GM21381 (cell line): ENCODE results near the gene COL18A1.
A peak's percentile ranks its signal among the peaks of the same experiment; 100 is the strongest.

ENCODE experiments used
- ATAC-seq: cut with Tn5 transposase; IDR thresholded peaks from one replicate; pipeline ENCODE4 v1.9.1; 2021; ENCODE audit warnings: mild to moderate bottlenecking, moderate library complexity; ENCODE audit not compliant: unreplicated experiment

Gene COL18A1

GRCh38 chr21:45541221-45542039 is 136.5 kb downstream of the COL18A1 start:
- no peak for ATAC-seq

DNA sequence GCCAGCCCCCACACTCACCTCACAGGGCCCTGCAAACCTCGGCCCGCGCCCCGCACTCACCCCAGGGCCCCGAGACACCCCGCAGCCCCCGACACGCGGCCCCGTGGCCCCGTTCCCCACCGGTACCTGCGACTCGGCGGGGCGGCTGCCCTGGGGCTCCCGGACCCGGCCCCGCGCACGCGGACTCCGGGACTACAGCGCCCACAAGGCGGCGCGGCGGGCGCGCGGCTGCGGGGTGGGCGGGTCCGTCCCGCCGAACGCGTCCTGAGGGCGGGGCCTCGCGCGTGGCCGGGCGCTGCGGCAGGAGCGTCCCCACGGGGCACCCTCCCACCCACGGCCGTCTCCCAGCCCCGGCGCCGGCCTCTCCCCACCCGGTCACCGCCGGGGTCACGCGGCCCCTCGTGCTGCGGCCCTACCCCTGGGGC is 137.3 kb downstream of the COL18A1 start, which contains the start of gene SLC19A1:
SLC19A1 (minus strand) TSS at position 199 of the 425 bp plus-strand sequence. CDS start 4,481 bp downstream, outside the sequence.
- peak; percentile 68 for ATAC-seq

DNA sequence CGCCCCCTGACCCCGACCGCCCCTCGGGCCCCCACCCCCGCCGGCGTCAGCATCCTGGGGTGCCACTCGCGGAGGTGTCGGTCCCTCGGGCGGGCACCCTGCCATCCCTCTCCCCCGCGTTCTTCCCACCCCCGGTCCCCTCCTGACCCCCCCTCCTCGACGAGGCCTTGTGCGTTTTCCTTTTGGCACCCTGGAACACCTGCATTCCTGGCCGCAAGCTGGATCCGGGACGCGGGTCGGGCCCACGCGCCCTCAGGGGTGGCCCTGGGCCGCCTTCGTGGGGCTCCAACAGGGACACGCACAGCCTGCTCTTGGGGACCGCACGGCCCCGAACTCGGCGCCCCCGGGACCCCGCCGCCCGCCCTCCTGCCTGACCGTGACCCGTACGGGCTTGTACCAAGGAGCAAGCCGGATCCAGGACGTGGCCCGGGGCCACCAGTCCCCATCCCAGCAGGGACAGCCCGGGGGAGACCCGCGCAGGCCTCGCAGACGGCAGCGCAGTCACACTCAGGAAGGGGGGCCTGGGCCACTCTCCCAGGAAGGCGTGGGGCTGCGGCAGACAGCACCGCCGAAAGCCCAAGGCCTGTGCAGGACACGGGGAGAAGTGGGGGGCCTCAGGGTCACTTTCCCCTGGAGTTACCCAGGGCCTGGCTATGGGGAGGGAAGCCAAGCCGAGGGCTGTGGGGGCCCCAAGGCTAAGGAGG is 137.9 kb downstream of the COL18A1 start:
- no peak for ATAC-seq

DNA sequence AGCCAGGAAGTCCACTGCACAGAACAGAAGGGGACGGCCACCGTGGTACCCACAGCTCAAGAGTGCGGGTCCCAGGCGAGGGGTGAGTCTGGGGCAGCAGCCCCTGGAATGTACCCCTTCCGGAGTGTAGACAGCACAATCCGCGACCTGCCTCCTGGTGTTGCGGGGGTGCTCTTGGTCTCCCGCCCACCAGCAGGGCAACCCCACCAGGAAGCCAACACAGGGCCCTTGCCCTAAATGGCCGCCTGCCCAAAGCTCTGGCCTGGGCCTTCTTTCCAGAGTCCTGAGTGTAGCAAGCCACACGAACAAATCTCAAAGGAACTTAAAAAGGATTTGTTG is 138.4 kb downstream of the COL18A1 start:
- ATAC-seq = no peak

DNA sequence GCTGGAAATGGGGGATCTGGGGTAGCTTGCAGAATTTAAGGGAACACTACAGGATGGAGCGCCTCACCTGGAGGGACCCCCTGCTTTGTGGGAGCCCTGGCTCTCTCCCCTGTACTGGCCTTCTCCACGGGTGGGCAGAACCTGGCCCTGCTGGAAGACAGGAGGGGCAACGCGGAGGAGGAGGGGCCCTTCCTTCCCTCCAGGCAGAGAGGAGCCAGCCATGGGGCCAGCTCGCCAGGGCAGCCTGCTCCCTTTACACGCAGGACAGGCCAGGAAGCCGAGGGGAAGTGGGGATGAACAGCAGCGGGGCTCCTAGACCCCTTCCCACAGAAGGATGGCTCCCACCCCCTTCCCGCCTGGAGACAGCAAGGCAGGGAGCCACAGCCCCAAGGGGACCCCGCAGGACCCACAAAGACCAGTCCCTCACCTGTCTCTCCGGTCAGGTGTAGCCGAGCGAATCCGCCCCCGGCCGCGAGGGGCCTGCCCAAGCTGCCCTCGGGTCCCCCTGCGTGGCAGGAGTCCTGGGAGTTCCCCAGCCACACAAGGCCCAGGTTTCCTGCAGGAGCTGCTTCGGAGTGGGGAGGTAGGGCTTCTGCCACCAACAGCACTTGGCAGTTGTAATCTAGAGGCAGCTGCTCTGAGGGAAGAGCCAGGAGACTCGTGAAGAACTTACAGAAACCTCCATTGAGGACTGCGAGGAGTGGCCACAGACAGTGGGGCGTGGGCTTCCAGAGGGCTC is 138.9 kb downstream of the COL18A1 start:
- no peak for ATAC-seq

DNA sequence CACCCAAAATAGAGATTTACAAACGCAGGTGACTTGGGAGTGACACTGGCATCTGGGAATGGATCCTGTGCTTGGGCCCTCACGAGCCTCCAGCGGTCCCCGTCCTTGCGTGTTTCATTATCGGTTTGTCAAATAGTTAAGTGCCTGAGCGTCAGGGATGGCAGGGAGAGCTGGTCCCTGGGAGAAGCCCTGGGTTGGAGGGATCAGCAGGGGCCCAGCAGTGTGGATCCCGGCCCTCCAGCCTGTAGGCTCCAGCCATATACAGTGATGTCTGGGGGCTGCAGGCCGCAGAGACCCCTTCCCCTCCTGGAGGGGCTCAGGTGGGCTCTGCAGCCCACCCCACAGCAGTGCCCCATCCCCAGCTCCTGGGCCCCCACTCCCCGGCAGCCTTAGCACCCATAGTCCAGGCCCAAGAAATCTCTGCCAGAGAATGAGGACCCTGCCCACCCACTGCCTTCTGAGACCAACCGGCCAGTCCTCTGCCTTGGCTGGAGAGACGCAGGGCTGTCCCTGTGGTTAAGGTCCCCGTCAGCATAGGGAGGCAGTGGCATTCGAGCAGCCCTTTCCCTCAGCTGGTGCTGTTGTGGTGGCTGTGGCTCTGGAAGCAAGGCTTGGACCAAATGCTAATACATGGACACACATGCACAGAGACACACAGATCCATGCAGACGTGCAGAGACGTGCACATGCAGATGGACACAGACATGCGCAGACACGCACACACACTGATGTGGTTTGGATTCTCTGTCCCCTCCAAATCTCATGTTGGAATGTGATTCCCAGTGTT is 139.7 kb downstream of the COL18A1 start:
- no peak for ATAC-seq

- ATAC-seq = no peak
Observed at GRCh38 chr21:45545236-45545570, 140.2 kb downstream of the COL18A1 start.

DNA sequence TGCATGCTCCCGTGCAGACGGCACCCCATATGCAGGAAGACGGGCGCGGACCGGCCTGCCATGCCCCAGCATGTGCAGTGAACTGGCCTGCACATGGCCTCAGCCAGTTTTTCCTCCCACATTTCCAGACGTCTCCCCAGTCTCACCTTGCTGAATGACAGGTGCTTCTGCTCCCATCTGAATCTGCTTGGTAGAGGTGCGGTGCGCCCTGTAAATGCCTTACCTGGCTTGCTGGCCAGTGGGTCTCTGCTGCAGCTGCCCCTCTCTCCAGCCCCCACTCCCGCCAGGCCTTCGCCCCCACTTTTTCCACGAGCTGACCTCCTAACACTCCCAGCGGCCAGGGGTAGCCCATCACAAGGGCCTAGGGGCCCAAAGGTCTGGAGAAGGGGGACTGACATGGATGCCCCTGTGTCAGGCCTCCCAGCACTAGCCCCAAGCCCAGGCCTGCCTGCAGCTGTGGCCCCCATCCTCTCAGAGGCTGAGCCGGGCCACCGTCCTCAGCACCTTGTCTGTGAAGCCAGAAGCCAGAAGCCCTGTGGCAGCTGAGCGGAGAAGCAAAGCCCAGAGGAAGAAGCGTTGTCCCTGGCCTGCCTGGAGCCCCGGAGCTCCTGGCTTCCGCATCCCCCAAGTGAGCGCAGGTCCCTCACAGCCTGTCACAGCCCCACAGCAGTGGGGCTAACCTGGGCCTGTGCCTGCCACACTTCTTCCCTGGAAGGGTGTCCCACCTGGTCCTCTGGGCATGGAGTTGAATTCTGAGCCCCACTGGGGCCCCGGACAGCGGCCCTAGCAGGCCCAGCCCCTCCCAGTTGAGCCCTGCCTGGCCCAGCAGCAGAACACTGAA is 140.9 kb downstream of the COL18A1 start:
- no peak for ATAC-seq

DNA sequence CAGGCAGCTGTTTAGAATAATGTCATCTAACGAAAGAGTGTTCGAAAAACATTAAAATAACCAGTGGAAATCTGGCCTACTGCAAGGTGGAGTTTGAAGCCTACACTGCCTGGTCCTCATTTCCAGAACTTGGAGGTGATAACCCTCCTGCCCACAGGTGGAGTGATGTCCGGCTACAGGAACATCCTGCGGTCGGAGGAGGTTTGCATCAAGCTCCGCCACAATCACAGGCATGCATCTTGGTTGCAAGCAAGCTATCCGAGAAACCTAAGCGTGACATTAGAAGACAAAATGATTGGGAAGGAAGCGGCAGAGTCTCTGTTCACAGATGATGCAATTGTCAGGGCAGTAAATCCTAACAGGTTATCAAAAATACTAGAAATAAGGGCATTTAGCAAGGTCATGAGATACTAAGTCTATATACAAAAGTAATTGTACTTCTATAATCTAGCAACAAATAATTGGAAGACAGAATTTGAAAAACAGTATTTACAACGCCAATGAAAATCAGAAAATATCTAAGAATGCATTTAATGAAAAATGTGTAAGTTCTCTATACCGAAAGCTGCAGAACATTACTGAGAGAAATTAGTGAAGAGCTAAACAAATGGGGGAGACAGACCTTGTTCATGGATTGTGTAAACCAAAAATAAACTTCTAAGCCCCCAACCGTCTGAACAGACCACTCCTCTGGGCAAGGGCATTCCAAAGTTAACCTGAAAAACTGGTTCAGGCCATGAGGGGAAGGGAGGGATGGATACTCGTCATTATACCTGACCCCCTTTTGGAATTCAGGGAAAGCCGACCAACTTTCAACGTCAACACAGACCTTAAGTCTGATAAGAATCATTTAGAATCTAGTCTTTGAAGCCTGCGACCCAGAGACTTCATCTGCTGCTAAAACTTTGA is 141.9 kb downstream of the COL18A1 start:
- ATAC-seq = no peak

DNA sequence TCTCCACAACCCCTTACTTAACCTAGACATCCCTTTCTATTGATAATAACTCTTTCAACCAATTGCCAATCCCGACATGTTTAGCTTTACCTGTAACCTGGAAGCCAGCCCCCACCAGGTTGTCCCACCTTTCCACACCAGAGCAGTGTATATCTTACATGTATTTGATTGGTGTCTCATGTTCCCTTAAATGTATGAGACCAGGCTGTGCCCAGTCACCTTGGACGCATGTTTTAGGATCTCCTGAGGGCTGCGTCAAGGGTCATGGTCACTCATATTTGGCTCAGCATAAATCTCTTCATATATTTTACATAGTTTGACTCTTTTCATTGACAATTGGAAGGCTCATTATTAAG is 142.6 kb downstream of the COL18A1 start:
- no peak for ATAC-seq

DNA sequence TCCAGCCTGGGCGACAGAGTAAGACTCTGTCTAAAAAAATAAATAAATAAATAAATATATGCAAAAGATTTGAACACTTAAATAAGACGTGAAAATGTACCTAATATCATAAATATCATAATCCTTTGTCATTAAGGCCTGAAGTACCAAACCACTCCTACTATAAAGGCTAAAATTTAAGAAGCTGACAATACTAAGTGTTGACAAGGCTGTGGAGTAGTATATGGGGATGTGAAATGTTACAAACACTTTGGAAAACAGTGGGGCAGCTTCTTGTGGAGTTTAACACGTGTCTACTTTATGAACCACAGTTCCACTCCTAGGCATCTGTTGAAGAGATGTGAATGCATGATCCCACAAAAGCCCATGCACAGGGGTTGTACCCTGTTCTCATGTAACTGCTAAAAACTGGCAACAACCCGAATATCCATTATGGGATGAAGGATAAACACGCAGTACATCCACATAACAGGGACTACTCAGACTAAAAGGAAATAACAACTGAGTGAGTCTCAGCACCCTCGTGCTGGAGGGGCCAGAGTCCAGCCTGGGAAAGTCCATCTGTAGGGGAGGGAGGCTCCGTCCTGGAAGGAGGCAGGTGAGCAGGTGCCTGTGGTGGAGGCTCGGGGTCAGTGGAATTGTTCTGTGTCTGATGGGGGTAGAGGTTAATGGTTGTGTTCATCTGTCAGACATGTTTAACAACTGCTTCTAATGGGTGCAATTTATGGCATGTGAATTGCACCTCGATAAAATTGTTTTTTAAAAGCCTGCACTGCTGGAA is 143.9 kb downstream of the COL18A1 start:
- ATAC-seq = no peak

DNA sequence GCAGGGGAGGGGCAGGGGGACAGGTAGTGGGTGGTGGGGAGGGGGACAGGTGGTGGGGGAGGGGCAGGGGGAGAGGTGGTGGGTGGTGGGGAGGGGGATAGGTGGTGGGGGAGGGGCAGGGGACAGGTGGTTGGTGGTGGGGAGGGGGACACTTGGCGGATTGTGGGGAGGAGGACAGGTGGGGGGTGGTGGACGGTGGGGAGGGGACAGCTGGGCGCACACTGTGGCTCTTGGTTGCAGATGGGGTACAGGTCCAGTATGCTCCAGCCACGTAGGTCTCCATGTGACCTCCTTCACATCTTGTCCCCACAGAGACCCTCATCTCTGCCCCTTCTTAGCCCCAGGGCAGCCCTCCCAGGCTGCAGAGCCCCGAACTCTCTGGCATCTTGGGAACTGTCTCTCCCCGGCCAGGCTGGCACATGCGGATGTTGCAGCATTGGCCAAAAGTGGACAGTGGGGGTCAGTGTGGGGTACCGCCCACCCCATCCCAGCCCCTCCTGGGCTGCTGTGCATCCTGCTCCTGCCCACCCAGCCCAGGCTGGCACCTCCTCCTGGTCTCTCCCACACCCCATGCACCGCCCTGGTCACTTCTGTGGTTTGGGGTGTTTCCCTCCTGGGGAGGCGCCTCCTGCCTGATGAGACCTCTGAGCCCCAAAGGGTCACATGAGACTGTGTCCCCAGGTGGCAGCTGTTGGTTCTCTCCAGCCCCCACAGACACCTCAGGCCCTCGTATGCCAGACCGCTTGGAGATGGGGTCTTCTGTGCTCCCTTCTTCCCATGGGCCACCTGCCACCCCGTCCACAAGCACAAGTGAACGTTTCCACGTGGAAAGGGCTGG is 144.9 kb downstream of the COL18A1 start:
- ATAC-seq = no peak

- no peak for ATAC-seq
Observed at GRCh38 chr21:45550522-45551210, 145.7 kb downstream of the COL18A1 start.

- ATAC-seq = no peak
Observed at GRCh38 chr21:45551316-45551715, 146.4 kb downstream of the COL18A1 start.

- ATAC-seq = no peak
Observed at GRCh38 chr21:45551783-45552695, 147.1 kb downstream of the COL18A1 start.
